IPS DF 4.7 (cell line): ENCODE measurements around the gene MDH2.
"Not testable (repeated sequence)": the region's sequence is repeated elsewhere in the genome, so short reads cannot be mapped to it uniquely, and the experiment has no call there.

Experiments used
- DNase-seq: peaks from one replicate; pipeline ENCODE4 v3.0.0-alpha.2; 2013; ENCODE audit warnings: low spot score; ENCODE audit errors: extremely low read depth

MDH2 gene

GRCh38 chr7:76071316-76072242 lies 23.7 kb downstream of the MDH2 start:
- DNase-seq, result no peak

GRCh38 chr7:76072243-76073148 lies 24.6 kb downstream of the MDH2 start:
- DNase-seq, result no peak

GRCh38 chr7:76073335-76073990 lies 25.6 kb downstream of the MDH2 start:
- DNase-seq, result peak; percentile 36

- DNase-seq, result no peak
Measured at GRCh38 chr7:76074306-76074971, 26.5 kb downstream of the MDH2 start.

GRCh38 chr7:76074972-76075370 lies 27.1 kb downstream of the MDH2 start:
- DNase-seq, result no peak

- no peak for DNase-seq
Measured at GRCh38 chr7:76076995-76077394, 29.1 kb downstream of the MDH2 start.

GRCh38 chr7:76077435-76077834 lies 29.5 kb downstream of the MDH2 start:
- DNase-seq, result no peak

GRCh38 chr7:76080204-76080603 lies 32.3 kb downstream of the MDH2 start:
- DNase-seq, result no peak

GRCh38 chr7:76084115-76084514 lies 36.2 kb downstream of the MDH2 start:
- DNase-seq, result not testable (repeated sequence)

GRCh38 chr7:76086070-76086469 lies 38.2 kb downstream of the MDH2 start:
- no peak for DNase-seq

- not testable (repeated sequence) for DNase-seq
Measured at GRCh38 chr7:76087362-76087791, 39.5 kb downstream of the MDH2 start.

- DNase-seq, result no peak
Measured at GRCh38 chr7:76089865-76090475, 42.1 kb downstream of the MDH2 start.

- DNase-seq, result no peak
Measured at GRCh38 chr7:76091506-76091905, 43.6 kb downstream of the MDH2 start.

GRCh38 chr7:76093531-76093930 lies 45.6 kb downstream of the MDH2 start:
- not testable (repeated sequence) for DNase-seq

- DNase-seq, result not testable (repeated sequence)
Measured at GRCh38 chr7:76094326-76094725, 46.4 kb downstream of the MDH2 start.

GRCh38 chr7:76095908-76096307 lies 48.0 kb downstream of the MDH2 start:
- DNase-seq, result no peak

- not testable (repeated sequence) for DNase-seq
Measured at GRCh38 chr7:76101693-76102437, 54.0 kb downstream of the MDH2 start.

- not testable (repeated sequence) for DNase-seq
Measured at GRCh38 chr7:76103788-76104187, 55.9 kb downstream of the MDH2 start.

- not testable (repeated sequence) for DNase-seq
Measured at GRCh38 chr7:76106130-76106529, 58.2 kb downstream of the MDH2 start.

- no peak for DNase-seq
Measured at GRCh38 chr7:76106893-76107292, 59.0 kb downstream of the MDH2 start.
